Measurements from ENCODE around the gene NPW. TPM values are rescaled to one million over a fixed set of nuclear protein-coding genes. Genes with fewer than 3 reads are reported as not detected.

NPW gene
- total and polyA plus RNA-seq, 9 of the 15 experiments (the other 6 are each of a cell fraction or from before 2014, with no cell fraction given) = 0.14 to 4.0 (median 2.6) TPM; not detected in 4

- intact Hi-C loops (cut with micrococcal nuclease) = no loop called here
- ChIA-PET CTCF (ENCODE audit: low intra/inter-chr PET ratio) (no interaction called here), POLR2A (interaction anchor here (0.6 to 1.6 kb wide), 4 partner anchors 9 to 429 kb away, joined by 3 to 4 read pairs (median 3); partner anchors contain the start of genes RPS2 and TSC2)
- no peaks in the 10 kb centered on the region for H4K20me1 ChIP-seq (replicated peaks; ENCODE audit: control insufficient read depth, insufficient read depth, low read length)
- no peak overlapping the region for H2AFZ ChIP-seq (ENCODE audit: low read depth, low read length)
- no peak overlapping the region for H3K27ac ChIP-seq (ENCODE audit: extremely low read depth, low read depth, low read length)
- no peaks in the 10 kb centered on the region for H3K27me3 ChIP-seq (ENCODE audit: control insufficient read depth in 2 of 2, insufficient read depth in 2 of 2, low read length in 2 of 2)
- DNase-seq (ENCODE audit: extremely low read depth in 1 of 4, low spot score in 3 of 4) (peak in 2 of 4 experiments; percentile 36 to 41), ATAC-seq (peak; percentile 38), FAIRE-seq (no peak)
- H3K4me2 ChIP-seq (ENCODE audit: insufficient read depth, low read length) = no peak overlapping the region
- H3K36me3 ChIP-seq (ENCODE audit: control insufficient read depth, insufficient read depth, low read length) = peaks cover 25% of the 10 kb centered on the region; the same call in 1 of the 3 replicates
- peak overlapping the region in 1 of 2 experiments; percentile 81; a peak in 2 of 4 replicates for H3K9ac ChIP-seq (ENCODE audit: insufficient read depth in 1 of 2, low read depth in 2 of 2, low read length in 2 of 2)
- in situ Hi-C loops (cut with MboI) = no loop called here
- no TSS peak for BruUV-seq (replicated peaks)
- WGBS (ENCODE audit: insufficient coverage, low coverage, missing lambda C conversion rate) = 68% methylated on average over 26 of the region's 29 CpGs
- H3K4me3 ChIP-seq = no peak overlapping the region
- H3K79me2 ChIP-seq (ENCODE audit: control insufficient read depth, insufficient read depth, low read length) = peaks cover 4% of the 10 kb centered on the region; the same call in 1 of the 3 replicates
- peaks cover 5 to 95% of the 10 kb centered on the region in 2 experiments; a peak in 3 of 5 replicates for H3K4me1 ChIP-seq (replicated peaks in 1 of 2; ENCODE audit: control insufficient read depth in 2 of 2, insufficient read depth in 2 of 2, low read length in 2 of 2)
- H3K9me1 ChIP-seq (ENCODE audit: control insufficient read depth, insufficient read depth, low read length) = no peaks in the 10 kb centered on the region
- no peaks in the 10 kb centered on the region for H3K9me3 ChIP-seq (replicated peaks; ENCODE audit: control insufficient read depth, insufficient read depth, low read depth, low read length)
- TF ChIP-seq RAD21 (CRISPR knock-in tag; conservative IDR thresholded peaks at IDR 0.05 in 1 of 2, IDR thresholded peaks at IDR 0.05 in 1 of 2) (no peak), POLR3A (IDR thresholded peaks at IDR 0.05; ENCODE audit: borderline replicate concordance, extremely low read depth, insufficient read depth, insufficient read length) (no peak), ZFP36 (IDR thresholded peaks at IDR 0.05; ENCODE audit: low read depth, low read length, partially characterized antibody) (no peak), POLR2G (IDR thresholded peaks at IDR 0.05; ENCODE audit: low read depth, low read length) (peak; percentile 47; the same call in 1 of the 2 replicates), ZBTB7A (IDR thresholded peaks at IDR 0.05; ENCODE audit: borderline replicate concordance, control insufficient read depth, low read depth, low read length) (no peak; the same call in 1 of the 2 replicates), CHD4 (IDR thresholded peaks at IDR 0.05; ENCODE audit: insufficient read depth, insufficient replicate concordance, low read depth, low read length, poor library complexity, severe bottlenecking) (no peak), ZNF407 (IDR thresholded peaks at IDR 0.05; ENCODE audit: low read depth) (no peak), TEAD4 (IDR thresholded peaks at IDR 0.05; ENCODE audit: low read length) (no peak), TEAD4 (CRISPR knock-in tag; IDR thresholded peaks at IDR 0.05; ENCODE audit: borderline replicate concordance) (no peak)
These were observed 19.9 kb downstream of the NPW start for GRCh38 chr16:2039274-2040031.

All from K562 (cell line).